CD14-positive monocyte (primary cell): ENCODE results near the gene ATOX1. TPM values are rescaled to one million over a fixed set of nuclear protein-coding genes. Genes with fewer than 3 reads are reported as not detected.

Experiments
- DNase-seq, 3 donors: peaks; one replicate each; pipeline ENCODE4 v3.0.0-alpha.2; 2011 to 2022
- H2AFZ ChIP-seq: 2 replicates; pipeline ENCODE4 v1.6.0; 2012; ENCODE audit warnings: mild to moderate bottlenecking, low read depth, low read length, inconsistent platforms; ENCODE audit not compliant: insufficient read depth, poor library complexity, severe bottlenecking
- H3K27ac ChIP-seq, 2 donors: 1 replicate in 1 of 2; 2 replicates in 1 of 2; pipeline ENCODE4 v1.5.1; 2012 to 2013; ENCODE audit warnings: low read length in 2 of 2, control low read depth in 1 of 2, inconsistent platforms in 1 of 2, low read depth in 1 of 2, mild to moderate bottlenecking in 1 of 2
- H3K27me3 ChIP-seq, 2 donors: one replicate each; pipeline versions ENCODE4 v1.6.0 to v1.6.1; 2011 to 2013; ENCODE audit warnings: low read length in 2 of 2; ENCODE audit not compliant: control insufficient read depth in 2 of 2, insufficient read depth in 2 of 2
- H3K36me3 ChIP-seq, 2 donors: replicated peaks in 1 of 2; 1 replicate in 1 of 2; 2 replicates in 1 of 2; pipeline versions ENCODE4 v1.5.1 to v1.6.1; 2012 to 2013; ENCODE audit warnings: low read length in 2 of 2, control low read depth in 1 of 2, inconsistent platforms in 1 of 2, mild to moderate bottlenecking in 1 of 2; ENCODE audit not compliant: insufficient read depth in 2 of 2, control insufficient read depth in 1 of 2
- H3K4me1 ChIP-seq, 2 donors: 1 replicate in 1 of 2; 2 replicates in 1 of 2; pipeline versions ENCODE4 v1.5.1 to v1.6.1; 2012 to 2013; ENCODE audit warnings: low read length in 2 of 2, control low read depth in 1 of 2, inconsistent platforms in 1 of 2, mild to moderate bottlenecking in 1 of 2, moderate library complexity in 1 of 2; ENCODE audit not compliant: insufficient read depth in 2 of 2, control insufficient read depth in 1 of 2
- H3K4me2 ChIP-seq: replicated peaks from 2 replicates; pipeline ENCODE3; 2012; ENCODE audit warnings: low read length, moderate library complexity, mild to moderate bottlenecking; ENCODE audit not compliant: poor library complexity, severe bottlenecking; ENCODE audit errors: extremely low read depth
- H3K4me3 ChIP-seq, 3 experiments: fragments of 200-600 bp in 1 of 3; sonication (generic) in 1 of 3; replicated peaks in 1 of 3; 1 replicate in 2 of 3; 2 replicates in 1 of 3; pipeline ENCODE4 v1.5.1; 2011 to 2013; ENCODE audit warnings: low read length in 3 of 3, mild to moderate bottlenecking in 3 of 3, control low read depth in 2 of 3, low read depth in 2 of 3, inconsistent platforms in 1 of 3, moderate library complexity in 1 of 3
- H3K79me2 ChIP-seq: 2 replicates; pipeline ENCODE4 v1.6.0; 2012; ENCODE audit warnings: mild to moderate bottlenecking, control low read depth, inconsistent platforms, low read length, moderate library complexity; ENCODE audit not compliant: insufficient read depth
- H3K9ac ChIP-seq: 2 replicates; pipeline ENCODE4 v1.6.0; 2017; ENCODE audit warnings: low read length, mild to moderate bottlenecking; ENCODE audit not compliant: insufficient read depth, poor library complexity, severe bottlenecking
- H3K9me3 ChIP-seq, 2 donors: replicated peaks in 1 of 2; 1 replicate in 1 of 2; 2 replicates in 1 of 2; pipeline versions ENCODE4 v1.5.1 to v1.6.1; 2012 to 2013; ENCODE audit warnings: low read length in 2 of 2, control low read depth in 1 of 2; ENCODE audit not compliant: control insufficient read depth in 1 of 2, insufficient read depth in 1 of 2
- H4K20me1 ChIP-seq: 2 replicates; pipeline ENCODE4 v1.6.0; 2012; ENCODE audit warnings: mild to moderate bottlenecking, low read length, control low read depth, moderate library complexity; ENCODE audit not compliant: insufficient read depth
- H3K27ac Mint-ChIP-seq, 7 donors: one replicate each; pipeline ENCODE4 v1.8.0; 2020; ENCODE audit warnings: mild to moderate bottlenecking in 7 of 7, mixed read lengths in 7 of 7, moderate library complexity in 6 of 7, inconsistent platforms in 2 of 7
- H3K27me3 Mint-ChIP-seq, 3 donors: one replicate each; pipeline ENCODE4 v1.8.0; 2021 to 2022; ENCODE audit warnings: low read depth in 3 of 3, mild to moderate bottlenecking in 3 of 3, mixed read lengths in 3 of 3, moderate library complexity in 3 of 3, inconsistent platforms in 1 of 3
- H3K36me3 Mint-ChIP-seq, 2 donors: one replicate each; pipeline ENCODE4 v1.8.0; 2020; ENCODE audit warnings: mixed read lengths in 2 of 2, inconsistent platforms in 1 of 2, mild to moderate bottlenecking in 1 of 2
- H3K4me1 Mint-ChIP-seq: one replicate; pipeline ENCODE4 v1.8.0; 2020; ENCODE audit warnings: mild to moderate bottlenecking, mixed read lengths
- H3K4me3 Mint-ChIP-seq, 2 donors: one replicate each; pipeline ENCODE4 v1.8.0; 2020; ENCODE audit warnings: mild to moderate bottlenecking in 2 of 2, mixed read lengths in 2 of 2, moderate library complexity in 1 of 2
- H3K9me3 Mint-ChIP-seq, 7 donors: one replicate each; pipeline ENCODE4 v1.8.0; 2020 to 2022; ENCODE audit warnings: mixed read lengths in 7 of 7, mild to moderate bottlenecking in 6 of 7, moderate library complexity in 6 of 7, inconsistent platforms in 2 of 7
- WGBS: methylation state at CpG from one replicate; pipeline ENCODE4 v1.1.5; 2013; ENCODE audit warnings: missing lambda C conversion rate; ENCODE audit not compliant: insufficient coverage; 5-methylcytosine and 5-hydroxymethylcytosine counted together
- intact Hi-C, 2 donors: fragments of 100-400 bp; cut with micrococcal nuclease; formaldehyde crosslinking; loops; one replicate each; pipeline versions ENCODE4 v1.15.0 to v1.15.1; 2023
- polyA plus RNA-seq, 3 donors: library from polyadenylated mRNA; depleted of rRNA in 1 of 3; unstranded in 2 of 3; stranded (reverse) in 1 of 3; fragments of 300-500 nt in 2 of 3; fragments of >200 nt in 1 of 3; fragmentation: Illumina TruSeq in 2 of 3; gene quantifications; 1 replicate in 2 of 3; 2 replicates in 1 of 3; pipeline ENCODE4 v1.2.3, GENCODE V29; 2012 to 2021
- TF ChIP-seq, protein P1 (sequence below): fragments of 200-600 bp; IDR thresholded peaks from one replicate; pipeline ENCODE4 v1.8.0; 2022; ENCODE audit warnings: antibody characterized with exemption, mild to moderate bottlenecking

The ATOX1 gene
- polyA plus RNA-seq, 3 donors, result 89.9 to 149 (median 148) TPM

DNA sequence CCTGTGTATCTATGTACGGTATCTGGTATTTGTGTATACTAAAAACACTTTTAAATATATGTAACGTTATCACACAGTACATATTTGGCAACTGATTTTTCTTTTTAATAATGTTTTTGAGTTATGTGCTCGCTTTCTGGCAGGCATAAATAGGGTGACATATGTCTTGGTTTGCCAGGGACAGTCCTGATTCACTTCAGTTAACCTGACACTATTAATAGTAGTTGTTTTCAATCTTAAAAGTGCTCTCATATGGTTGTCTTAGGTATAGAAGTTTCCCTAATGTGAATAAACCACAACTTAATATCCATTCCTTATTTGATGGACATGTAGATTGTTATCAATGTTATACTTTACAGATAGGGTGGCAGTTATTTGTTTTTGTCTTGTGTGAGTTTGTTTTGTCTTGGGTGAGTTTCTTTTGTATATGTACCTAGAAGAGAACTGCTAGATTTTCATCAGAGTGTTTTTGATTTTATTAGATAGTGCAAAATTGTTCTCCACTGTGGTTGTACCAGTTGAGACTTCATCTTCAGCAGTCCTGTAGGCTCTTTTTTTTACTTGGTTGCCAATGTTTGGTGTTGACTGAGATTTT is 21.2 kb upstream of the ATOX1 start:
- Mint-ChIP-seq H3K4me3 (no peak overlapping the region), H3K4me1 (peaks cover 37% of the 10 kb centered on the region), H3K27ac (peak overlapping the region in 4 of 7 donors; percentile 12 to 63 (median 28)), H3K27me3 (peaks cover 0 to 1% (median 0%) of the 10 kb centered on the region in 3 donors), H3K36me3 (peaks cover 20 to 26% of the 10 kb centered on the region in 2 donors), H3K9me3 (no peaks in the 10 kb centered on the region)
- no CpG with 5 or more reads among the region's 3 CpGs for WGBS
- H3K4me2 ChIP-seq, result no peak overlapping the region
- no peaks in the 10 kb centered on the region for H3K27me3 ChIP-seq
- no peak overlapping the region for H3K9ac ChIP-seq
- H4K20me1 ChIP-seq, result peaks cover 100% of the 10 kb centered on the region
- TF ChIP-seq, protein P1, sequence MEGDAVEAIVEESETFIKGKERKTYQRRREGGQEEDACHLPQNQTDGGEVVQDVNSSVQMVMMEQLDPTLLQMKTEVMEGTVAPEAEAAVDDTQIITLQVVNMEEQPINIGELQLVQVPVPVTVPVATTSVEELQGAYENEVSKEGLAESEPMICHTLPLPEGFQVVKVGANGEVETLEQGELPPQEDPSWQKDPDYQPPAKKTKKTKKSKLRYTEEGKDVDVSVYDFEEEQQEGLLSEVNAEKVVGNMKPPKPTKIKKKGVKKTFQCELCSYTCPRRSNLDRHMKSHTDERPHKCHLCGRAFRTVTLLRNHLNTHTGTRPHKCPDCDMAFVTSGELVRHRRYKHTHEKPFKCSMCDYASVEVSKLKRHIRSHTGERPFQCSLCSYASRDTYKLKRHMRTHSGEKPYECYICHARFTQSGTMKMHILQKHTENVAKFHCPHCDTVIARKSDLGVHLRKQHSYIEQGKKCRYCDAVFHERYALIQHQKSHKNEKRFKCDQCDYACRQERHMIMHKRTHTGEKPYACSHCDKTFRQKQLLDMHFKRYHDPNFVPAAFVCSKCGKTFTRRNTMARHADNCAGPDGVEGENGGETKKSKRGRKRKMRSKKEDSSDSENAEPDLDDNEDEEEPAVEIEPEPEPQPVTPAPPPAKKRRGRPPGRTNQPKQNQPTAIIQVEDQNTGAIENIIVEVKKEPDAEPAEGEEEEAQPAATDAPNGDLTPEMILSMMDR, result no peak
- H3K4me1 ChIP-seq, result peaks cover 2 to 10% of the 10 kb centered on the region in 2 donors
- H3K27ac ChIP-seq, result peak overlapping the region in 1 of 2 donors; percentile 28
- peaks cover 100% of the 10 kb centered on the region for H3K79me2 ChIP-seq
- intact Hi-C loops, result no loop called here
- no peak overlapping the region for H2AFZ ChIP-seq
- DNase-seq, result no peak
- no peak overlapping the region for H3K4me3 ChIP-seq
- peaks cover 5 to 25% of the 10 kb centered on the region in 2 donors for H3K36me3 ChIP-seq
- H3K9me3 ChIP-seq, result no peaks in the 10 kb centered on the region

- DNase-seq, result no peak
- H3K9me3 ChIP-seq, result no peaks in the 10 kb centered on the region
- H3K4me2 ChIP-seq, result peak overlapping the region; percentile 9
- H3K4me1 Mint-ChIP-seq, result peaks cover 42% of the 10 kb centered on the region
- peak overlapping the region in 1 of 2 donors; percentile 23 for H3K27ac ChIP-seq
- no peak overlapping the region for H3K4me3 ChIP-seq
- no peak overlapping the region for H3K4me3 Mint-ChIP-seq
- TF ChIP-seq, protein P1, result no peak
- peaks cover 79% of the 10 kb centered on the region for H3K79me2 ChIP-seq
- no peak overlapping the region for H3K9ac ChIP-seq
- H3K36me3 Mint-ChIP-seq, result peaks cover 20 to 26% of the 10 kb centered on the region in 2 donors
- H3K27ac Mint-ChIP-seq, result peak overlapping the region in 2 of 7 donors; percentile 14 to 39
- H3K9me3 Mint-ChIP-seq, result no peaks in the 10 kb centered on the region
- no CpG with 5 or more reads among the region's 3 CpGs for WGBS
- intact Hi-C loops, result no loop called here
- peaks cover 0 to 1% (median 0%) of the 10 kb centered on the region in 3 donors for H3K27me3 Mint-ChIP-seq
- peaks cover 79% of the 10 kb centered on the region for H4K20me1 ChIP-seq
- peaks cover 23 to 44% of the 10 kb centered on the region in 2 donors for H3K4me1 ChIP-seq
- H3K36me3 ChIP-seq, result peaks cover 5 to 25% of the 10 kb centered on the region in 2 donors
- H3K27me3 ChIP-seq, result no peaks in the 10 kb centered on the region
- H2AFZ ChIP-seq, result no peak overlapping the region
Measured at GRCh38 chr5:151775025-151775606, 16.7 kb upstream of the ATOX1 start.
